IPS-20b (cell line): ENCODE data around the gene IL17RD.

Experiments used
- H3K27ac ChIP-seq: one replicate; pipeline ENCODE4 v1.5.1; 2013; ENCODE audit warnings: low read length
- H3K27me3 ChIP-seq: 2 replicates; pipeline ENCODE4 v1.6.1; 2013; ENCODE audit warnings: mild to moderate bottlenecking, low read length, inconsistent platforms; ENCODE audit not compliant: insufficient read depth
- H3K36me3 ChIP-seq: 2 replicates; pipeline ENCODE4 v1.6.1; 2013; ENCODE audit warnings: low read depth, mild to moderate bottlenecking, inconsistent platforms, low read length, moderate library complexity; ENCODE audit not compliant: insufficient read depth
- H3K4me1 ChIP-seq: 2 replicates; pipeline ENCODE4 v1.6.1; 2013; ENCODE audit warnings: mild to moderate bottlenecking, control low read depth, inconsistent platforms, low read length, moderate library complexity; ENCODE audit not compliant: insufficient read depth
- H3K4me3 ChIP-seq: 2 replicates; pipeline ENCODE4 v1.5.1; 2013; ENCODE audit warnings: mild to moderate bottlenecking, low read length, inconsistent platforms
- H3K9ac ChIP-seq: 2 replicates; pipeline ENCODE4 v1.6.1; 2013; ENCODE audit warnings: low read depth, mild to moderate bottlenecking, inconsistent platforms, low read length, moderate library complexity
- H3K9me3 ChIP-seq: 2 replicates; pipeline ENCODE4 v1.6.1; 2013; ENCODE audit warnings: mild to moderate bottlenecking, low read depth, low read length, inconsistent platforms; ENCODE audit not compliant: insufficient read depth

Gene IL17RD

GRCh38 chr3:57157545-57157944, 7.6 kb downstream of the IL17RD start:
- H3K9me3 ChIP-seq, result no peaks in the 10 kb centered on the region
- peaks cover 76% of the 10 kb centered on the region for H3K4me1 ChIP-seq
- H3K4me3 ChIP-seq, result no peak overlapping the region
- no peak overlapping the region for H3K27ac ChIP-seq
- H3K9ac ChIP-seq, result no peak overlapping the region
- H3K27me3 ChIP-seq, result peaks cover 43% of the 10 kb centered on the region
- no peaks in the 10 kb centered on the region for H3K36me3 ChIP-seq

GRCh38 chr3:57155310-57155643, 9.9 kb downstream of the IL17RD start:
- Histone ChIP-seq H3K4me1 (peaks cover 75% of the 10 kb centered on the region), H3K27ac (no peak overlapping the region), H3K4me3 (no peak overlapping the region), H3K27me3 (peaks cover 30% of the 10 kb centered on the region), H3K36me3 (peaks cover 2% of the 10 kb centered on the region; the same call in 1 of the 2 replicates), H3K9ac (0 out of 2 replicates have a peak overlapping the region, but pooled peaks have one; percentile 23), H3K9me3 (no peaks in the 10 kb centered on the region)

GRCh38 chr3:57154470-57155309, 10.5 kb downstream of the IL17RD start:
- Histone ChIP-seq H3K36me3 (peaks cover 6% of the 10 kb centered on the region; the same call in 1 of the 2 replicates), H3K9me3 (no peaks in the 10 kb centered on the region), H3K4me3 (no peak overlapping the region), H3K4me1 (peaks cover 74% of the 10 kb centered on the region), H3K27me3 (peaks cover 30% of the 10 kb centered on the region), H3K27ac (no peak overlapping the region), H3K9ac (0 out of 2 replicates have a peak overlapping the region, but pooled peaks have one; percentile 23)

- peaks cover 57% of the 10 kb centered on the region for H3K4me1 ChIP-seq
- H3K36me3 ChIP-seq, result peaks cover 13% of the 10 kb centered on the region; the same call in 1 of the 2 replicates
- H3K27ac ChIP-seq, result no peak overlapping the region
- H3K4me3 ChIP-seq, result peak overlapping the region; percentile 33; the same call in 1 of the 2 replicates
- peak overlapping the region; percentile 50; the same call in 1 of the 2 replicates for H3K9ac ChIP-seq
- peaks cover 17% of the 10 kb centered on the region for H3K27me3 ChIP-seq
- H3K9me3 ChIP-seq, result no peaks in the 10 kb centered on the region
These were observed 12.7 kb downstream of the IL17RD start for GRCh38 chr3:57152151-57153143.

- no peaks in the 10 kb centered on the region for H3K9me3 ChIP-seq
- H3K27me3 ChIP-seq, result peaks cover 10% of the 10 kb centered on the region; the same call in 1 of the 2 replicates
- H3K9ac ChIP-seq, result peak overlapping the region; percentile 50; the same call in 1 of the 2 replicates
- no peak overlapping the region for H3K27ac ChIP-seq
- peak overlapping the region; percentile 33; the same call in 1 of the 2 replicates for H3K4me3 ChIP-seq
- peaks cover 13% of the 10 kb centered on the region; the same call in 1 of the 2 replicates for H3K36me3 ChIP-seq
- H3K4me1 ChIP-seq, result peaks cover 50% of the 10 kb centered on the region
These were observed 13.4 kb downstream of the IL17RD start for GRCh38 chr3:57151749-57152148.

GRCh38 chr3:57151021-57151449, 14.1 kb downstream of the IL17RD start:
- H3K36me3 ChIP-seq, result peaks cover 13% of the 10 kb centered on the region; the same call in 1 of the 2 replicates
- H3K27ac ChIP-seq, result no peak overlapping the region
- peaks cover 44% of the 10 kb centered on the region for H3K4me1 ChIP-seq
- no peaks in the 10 kb centered on the region for H3K9me3 ChIP-seq
- H3K4me3 ChIP-seq, result no peak overlapping the region
- H3K27me3 ChIP-seq, result peaks cover 3% of the 10 kb centered on the region; the same call in 1 of the 2 replicates
- H3K9ac ChIP-seq, result no peak overlapping the region; the same call in 1 of the 2 replicates

- Histone ChIP-seq H3K9me3 (no peaks in the 10 kb centered on the region), H3K4me1 (peaks cover 40% of the 10 kb centered on the region), H3K36me3 (peaks cover 13% of the 10 kb centered on the region; the same call in 1 of the 2 replicates), H3K9ac (no peak overlapping the region; the same call in 1 of the 2 replicates), H3K4me3 (no peak overlapping the region), H3K27ac (no peak overlapping the region), H3K27me3 (no peaks in the 10 kb centered on the region)
These were observed 15.0 kb downstream of the IL17RD start for GRCh38 chr3:57150113-57150581.

GRCh38 chr3:57147071-57147470, 18.1 kb downstream of the IL17RD start:
- no peak overlapping the region for H3K4me3 ChIP-seq
- no peak overlapping the region for H3K9ac ChIP-seq
- no peaks in the 10 kb centered on the region for H3K9me3 ChIP-seq
- H3K27me3 ChIP-seq, result no peaks in the 10 kb centered on the region
- no peak overlapping the region for H3K27ac ChIP-seq
- H3K4me1 ChIP-seq, result peaks cover 33% of the 10 kb centered on the region
- peaks cover 13% of the 10 kb centered on the region; the same call in 1 of the 2 replicates for H3K36me3 ChIP-seq

GRCh38 chr3:57145852-57146251, 19.3 kb downstream of the IL17RD start:
- Histone ChIP-seq H3K9me3 (no peaks in the 10 kb centered on the region), H3K36me3 (peaks cover 13% of the 10 kb centered on the region; the same call in 1 of the 2 replicates), H3K27me3 (no peaks in the 10 kb centered on the region), H3K27ac (no peak overlapping the region), H3K4me3 (no peak overlapping the region), H3K4me1 (peaks cover 26% of the 10 kb centered on the region), H3K9ac (no peak overlapping the region)

GRCh38 chr3:57144952-57145351, 20.2 kb downstream of the IL17RD start:
- H3K4me1 ChIP-seq, result peaks cover 18% of the 10 kb centered on the region
- H3K9me3 ChIP-seq, result no peaks in the 10 kb centered on the region
- H3K36me3 ChIP-seq, result peaks cover 9% of the 10 kb centered on the region; the same call in 1 of the 2 replicates
- no peak overlapping the region for H3K27ac ChIP-seq
- no peak overlapping the region for H3K9ac ChIP-seq
- H3K27me3 ChIP-seq, result no peaks in the 10 kb centered on the region
- H3K4me3 ChIP-seq, result no peak overlapping the region

- no peaks in the 10 kb centered on the region; the same call in 1 of the 2 replicates for H3K36me3 ChIP-seq
- H3K4me3 ChIP-seq, result no peak overlapping the region
- H3K27me3 ChIP-seq, result no peaks in the 10 kb centered on the region
- peaks cover 18% of the 10 kb centered on the region for H3K4me1 ChIP-seq
- no peak overlapping the region for H3K9ac ChIP-seq
- no peak overlapping the region for H3K27ac ChIP-seq
- no peaks in the 10 kb centered on the region for H3K9me3 ChIP-seq
These were observed 21.2 kb downstream of the IL17RD start for GRCh38 chr3:57143886-57144459.
